C1 segment of cervical spinal cord (tissue), 14 donors: ENCODE data around the gene RPL3.
A peak's percentile ranks its signal among the peaks of the same experiment; 100 is the strongest.
"Not testable (repeated sequence)": the region's sequence is repeated elsewhere in the genome, so short reads cannot be mapped to it uniquely, and the experiment has no call there.

Source experiments
- DNase-seq, 14 donors: peaks; one replicate each; lab custom pipeline; 2025; lab: John Stamatoyannopoulos, UW

The RPL3 gene

DNA sequence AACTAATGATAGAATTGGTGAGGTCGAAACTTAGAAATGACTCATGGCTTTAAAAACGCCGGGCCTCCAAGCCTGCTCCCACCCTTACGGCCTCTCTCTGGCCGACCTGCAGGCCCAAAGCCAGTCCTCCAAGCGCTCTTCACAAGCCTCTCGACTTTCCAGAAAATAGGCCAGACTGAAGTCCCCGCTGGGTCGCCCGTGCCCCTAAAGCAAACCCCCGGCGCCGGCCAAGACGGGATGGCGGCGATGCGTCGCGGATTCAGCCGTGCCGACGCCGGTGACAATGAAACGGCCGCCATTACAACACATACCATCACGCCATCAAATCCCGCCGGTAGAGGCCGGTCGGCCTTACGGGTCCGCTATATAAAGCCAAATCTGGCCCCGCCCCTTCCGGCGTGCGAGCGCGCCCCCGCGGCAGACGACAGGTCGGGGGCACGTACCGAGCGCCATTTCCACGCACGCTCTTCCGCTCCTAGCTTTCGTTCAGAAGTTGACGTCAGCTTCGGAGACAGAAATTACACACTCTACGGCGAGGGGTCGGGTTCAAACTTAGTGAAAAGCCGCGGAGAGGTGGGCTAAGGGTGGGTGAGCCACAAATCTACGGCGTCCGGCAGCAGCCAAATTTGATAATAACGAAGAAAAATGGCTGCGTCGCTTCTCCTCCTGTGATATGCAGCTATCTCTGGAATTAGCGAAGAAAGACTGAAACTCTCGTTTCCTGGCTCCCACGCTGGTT lies at the start of gene RPL3:
Gene RPL3 (minus strand): TSS at position 340 of the 739 bp plus-strand sequence. CDS start 26 bp downstream, at position 314.
- DNase-seq, result peak; percentile 67 to 96 (median 93)

DNA sequence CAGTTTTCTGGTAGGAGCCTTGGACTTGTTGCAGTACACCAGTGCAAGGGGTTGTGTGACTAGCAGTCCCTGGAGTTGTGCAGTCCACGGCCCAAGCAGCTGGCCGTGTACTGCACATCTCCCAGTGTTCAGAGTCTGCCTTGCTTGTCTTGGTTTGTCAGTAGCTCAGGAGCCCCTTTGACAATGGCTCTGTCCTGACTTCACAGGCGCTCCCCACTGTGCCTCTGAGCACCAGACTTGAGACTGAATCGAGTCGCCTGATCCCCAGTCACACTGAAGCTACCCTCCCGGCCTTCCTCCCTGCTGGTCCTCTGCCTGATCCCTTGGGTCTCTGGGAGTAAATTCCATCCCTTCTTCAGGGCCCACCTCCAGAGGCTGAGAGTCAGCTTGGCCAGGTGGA lies 49.8 kb upstream of the RPL3 start:
- DNase-seq, result no peak

GRCh38 chr22:39368461-39368911 lies 49.1 kb upstream of the RPL3 start:
- DNase-seq, result no peak

GRCh38 chr22:39367035-39367434 lies 47.6 kb upstream of the RPL3 start:
- DNase-seq, result no peak

GRCh38 chr22:39365492-39365780 lies 46.0 kb upstream of the RPL3 start:
- DNase-seq, result no peak

- peak in 1 of 14 donors; percentile 83 for DNase-seq
Measured at GRCh38 chr22:39364714-39365491, 45.5 kb upstream of the RPL3 start.

DNA sequence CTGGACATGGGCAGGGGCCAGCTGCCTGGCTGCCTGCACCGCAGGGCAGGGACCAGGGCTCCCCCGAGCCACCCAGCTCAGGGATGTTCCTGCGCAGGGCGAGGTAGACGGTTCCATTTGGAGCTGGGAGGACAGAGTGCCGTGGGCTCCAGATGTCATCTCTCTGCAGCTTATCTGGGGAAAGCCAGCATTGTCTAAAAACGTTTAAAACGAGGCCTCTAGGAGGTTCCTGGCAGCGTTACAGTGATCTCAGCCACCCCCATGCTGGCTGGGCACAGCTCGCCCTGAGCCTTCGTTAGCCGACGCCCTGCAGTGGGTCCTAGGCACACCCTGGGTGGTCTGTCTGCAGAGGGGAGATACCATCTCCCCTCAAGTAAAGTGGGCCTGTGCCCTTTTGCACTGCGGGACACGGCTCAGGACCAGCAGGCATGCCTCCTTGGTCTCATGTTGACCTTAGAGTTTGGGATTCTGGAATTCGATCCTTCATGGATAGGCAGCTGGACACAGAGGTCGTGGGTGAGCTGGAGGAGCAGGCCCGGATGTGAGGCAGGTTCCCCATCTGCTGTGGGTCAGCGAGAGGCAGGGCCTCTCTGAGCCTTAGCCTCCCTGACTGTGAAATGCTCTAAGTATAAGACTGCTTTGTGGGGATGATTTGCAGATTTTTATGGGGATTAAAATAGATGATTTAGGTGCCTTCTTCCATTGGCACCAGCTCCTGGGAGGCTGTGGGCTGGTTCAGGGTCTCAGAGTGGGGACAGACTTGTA lies 44.5 kb upstream of the RPL3 start:
- DNase-seq, result peak in 1 of 14 donors; percentile 48

DNA sequence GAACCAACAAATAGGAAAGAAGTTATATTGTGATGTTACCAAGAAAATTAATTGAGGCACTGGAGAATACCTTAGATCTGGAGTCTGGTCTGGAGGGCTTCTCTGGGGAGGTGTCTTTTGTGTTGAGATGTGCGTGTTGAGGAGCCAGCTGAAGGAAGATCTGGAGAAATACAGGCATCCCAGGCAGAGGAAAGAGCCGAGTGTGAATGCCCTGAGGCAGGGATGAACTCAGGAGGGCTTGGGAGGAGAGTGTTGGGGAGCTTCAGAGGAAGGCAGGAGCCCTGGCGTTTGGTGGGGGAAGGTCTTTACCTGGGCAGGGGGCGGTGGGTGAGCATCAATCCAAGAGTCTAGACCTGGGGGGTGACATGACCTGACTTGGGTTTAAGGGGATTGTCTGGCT lies 43.5 kb upstream of the RPL3 start:
- DNase-seq, result no peak

DNA sequence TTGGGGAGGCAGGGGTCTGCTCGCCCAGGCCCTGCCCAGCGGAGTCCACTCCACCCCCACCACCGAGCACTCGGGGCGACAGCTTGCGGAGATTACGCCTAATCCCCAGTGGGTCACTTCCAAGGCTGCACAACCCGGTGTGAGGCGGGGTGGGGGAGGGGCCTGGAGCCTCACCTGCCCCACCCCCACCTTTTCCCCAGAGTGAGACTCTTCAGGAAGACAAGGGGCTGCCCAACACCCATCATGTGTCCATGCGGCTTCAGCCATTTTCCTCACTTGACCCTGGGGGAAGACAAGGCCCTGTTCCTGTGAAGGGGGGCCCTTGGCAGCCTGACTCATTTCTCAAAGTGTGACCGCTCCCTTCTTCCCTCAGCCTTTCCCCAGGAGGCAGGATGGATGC lies 42.8 kb upstream of the RPL3 start:
- DNase-seq, result no peak

GRCh38 chr22:39361496-39361895 lies 42.1 kb upstream of the RPL3 start:
- no peak for DNase-seq

DNA sequence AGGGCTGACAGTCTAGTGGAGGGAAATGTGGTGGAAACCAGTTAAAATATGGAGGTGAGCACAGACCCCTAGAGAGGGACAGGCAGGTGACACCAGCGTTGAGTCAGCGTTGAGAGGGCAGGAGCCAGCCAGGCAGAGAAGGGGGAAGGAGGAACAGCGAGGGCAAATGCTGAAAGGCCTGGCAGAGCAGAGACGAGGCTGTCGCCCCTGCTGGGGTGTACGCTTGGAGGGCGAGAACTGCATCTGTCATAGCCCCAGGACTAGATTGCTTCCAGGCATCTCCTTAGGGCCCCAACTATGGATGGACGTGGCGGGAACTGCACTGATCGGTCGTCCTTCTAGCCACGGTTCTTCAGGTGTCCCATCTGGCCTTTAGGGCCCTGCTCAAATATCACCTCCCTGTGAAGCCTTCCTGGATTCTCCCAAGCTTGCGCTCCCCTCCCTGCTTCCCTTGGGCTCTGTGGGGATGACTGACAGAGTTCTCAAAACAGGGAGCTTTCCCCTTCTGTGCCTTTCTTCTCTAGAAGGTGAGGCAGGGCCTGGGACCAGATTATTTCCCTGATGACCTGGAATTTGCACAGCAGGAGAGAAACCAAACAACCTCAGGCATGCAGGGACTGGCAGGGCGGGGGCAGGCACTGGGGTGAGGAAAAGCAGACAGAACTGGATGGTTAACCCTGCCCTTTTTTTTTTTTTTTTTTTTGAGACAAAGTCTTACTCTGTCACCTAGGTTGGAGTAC lies 41.4 kb upstream of the RPL3 start:
- DNase-seq, result peak in 1 of 14 donors; percentile 67

GRCh38 chr22:39360242-39360641 lies 40.8 kb upstream of the RPL3 start:
- DNase-seq, result no peak

DNA sequence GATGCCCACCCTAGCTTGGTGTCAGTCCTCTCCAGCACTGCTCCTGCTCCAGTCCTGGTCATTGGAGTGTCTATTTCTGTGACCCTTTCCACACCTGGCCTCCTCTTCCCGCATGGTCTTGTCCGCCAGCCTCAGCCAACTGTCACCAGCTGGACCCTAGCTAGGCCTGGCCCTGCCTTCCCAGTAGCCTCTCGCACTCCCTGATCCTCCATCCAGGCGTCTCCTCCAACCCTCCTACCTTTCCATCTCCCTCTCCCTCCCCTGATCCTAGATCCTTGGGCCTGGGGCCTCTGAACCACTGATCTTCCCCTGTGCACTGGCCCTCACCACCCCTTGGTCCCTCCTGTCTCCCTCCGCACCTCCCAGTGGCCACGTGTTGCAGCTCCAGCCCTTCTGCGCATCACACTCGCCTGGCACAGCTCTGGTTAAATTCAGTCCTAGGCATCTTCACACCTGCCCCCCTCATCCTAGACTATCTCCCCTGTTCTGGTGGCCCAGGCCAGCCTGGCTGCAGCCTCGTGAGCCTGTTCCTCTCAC lies 40.3 kb upstream of the RPL3 start:
- DNase-seq, result peak in 1 of 14 donors; percentile 45

DNA sequence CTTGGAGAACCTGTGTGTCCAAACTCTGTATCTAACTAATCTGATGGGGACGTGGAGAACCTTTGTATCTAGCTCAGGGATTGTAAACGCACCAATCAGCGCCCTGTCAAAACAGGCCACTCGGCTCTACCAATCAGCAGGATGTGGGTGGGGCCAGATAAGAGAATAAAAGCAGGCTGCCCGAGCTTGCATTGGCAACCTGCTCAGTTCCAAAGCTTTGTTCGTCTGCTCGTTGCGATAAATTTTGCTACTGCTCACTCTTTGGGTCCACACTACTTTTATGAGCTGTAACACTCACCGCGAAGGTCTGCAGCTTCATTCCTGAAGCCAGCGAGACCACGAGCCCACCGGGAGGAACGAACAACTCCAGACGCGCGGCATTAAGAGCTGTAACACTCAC lies 38.8 kb upstream of the RPL3 start:
- DNase-seq, result peak in 1 of 14 donors; percentile 80

GRCh38 chr22:39357110-39358108 lies 38.0 kb upstream of the RPL3 start:
- DNase-seq, result not testable (repeated sequence)

- peak in 3 of 14 donors; percentile 42 to 98 (median 42) for DNase-seq
Measured at GRCh38 chr22:39356464-39356863, 37.0 kb upstream of the RPL3 start.

- DNase-seq, result not testable (repeated sequence)
Measured at GRCh38 chr22:39355805-39356204, 36.4 kb upstream of the RPL3 start.

GRCh38 chr22:39355080-39355479 lies 35.7 kb upstream of the RPL3 start:
- DNase-seq, result peak in 1 of 14 donors; percentile 24

DNA sequence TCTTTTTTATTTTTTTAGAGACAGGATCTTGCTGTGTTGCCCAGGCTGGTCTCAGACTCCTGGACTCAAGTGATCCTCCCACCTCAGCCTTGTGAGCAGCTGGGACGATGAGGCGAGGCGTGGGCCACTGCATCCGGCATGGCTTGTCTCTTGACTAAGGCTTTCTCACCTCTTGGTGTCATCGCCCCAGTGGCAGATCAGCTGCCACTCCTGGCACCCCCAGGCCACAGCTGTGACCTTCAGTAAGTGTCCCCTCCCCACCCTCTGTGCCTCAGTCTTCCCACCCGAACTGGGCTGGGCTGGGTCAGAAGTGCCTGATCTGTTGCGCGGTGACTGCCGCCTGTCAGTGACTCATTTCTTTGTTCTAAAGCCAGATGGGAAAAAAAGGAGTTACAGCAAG lies 33.9 kb upstream of the RPL3 start:
- peak in 2 of 14 donors; percentile 22 to 49 for DNase-seq

GRCh38 chr22:39352306-39352891 lies 33.0 kb upstream of the RPL3 start:
- no peak for DNase-seq
